ENCODE data around the gene CBR1.

The CBR1 gene

GRCh38 chr21:36096398-36097290 lies 26.8 kb downstream of the CBR1 start:
- no peak overlapping the region for H3K4me2 ChIP-seq (ENCODE audit: low read depth, low read length, poor library complexity, severe bottlenecking)
- no peaks in the 10 kb centered on the region for H3K27me3 ChIP-seq (ENCODE audit: insufficient read depth, low read length, poor library complexity, severe bottlenecking)
- H3K9me3 ChIP-seq (ENCODE audit: insufficient read depth, low read depth, low read length): peaks cover 12% of the 10 kb centered on the region; the same call in 1 of the 2 replicates
- H3K9ac ChIP-seq (ENCODE audit: low read depth, low read length, poor library complexity, severe bottlenecking): no peak overlapping the region
- no peaks in the 10 kb centered on the region for H3K4me1 ChIP-seq (ENCODE audit: insufficient read depth, low read length, poor library complexity, severe bottlenecking)
- H3K4me3 ChIP-seq (ENCODE audit: low read length, poor library complexity, severe bottlenecking): no peak overlapping the region
- H4K20me1 ChIP-seq (ENCODE audit: insufficient read depth, low read length, poor library complexity, severe bottlenecking): no peaks in the 10 kb centered on the region
- 0 out of 2 replicates have a peak overlapping the region, but pooled peaks have one; percentile 7 for H2AFZ ChIP-seq (ENCODE audit: low read length)
- no peak for TF ChIP-seq CTCF (conservative IDR thresholded peaks at IDR 0.05; ENCODE audit: low read length)
- no peak for TF ChIP-seq EZH2phosphoT487 (IDR thresholded peaks at IDR 0.05; ENCODE audit: borderline replicate concordance)
- no peaks in the 10 kb centered on the region for H3K36me3 ChIP-seq (ENCODE audit: insufficient read depth, low read length)
- no peaks in the 10 kb centered on the region for H3K79me2 ChIP-seq (ENCODE audit: insufficient read depth, low read length)
- no peaks in the 10 kb centered on the region for H3K9me2 ChIP-seq (replicated peaks; ENCODE audit: low read depth, low read length)
- no peaks in the 10 kb centered on the region for H3F3A ChIP-seq (ENCODE audit: low read depth)

GRCh38 chr21:36097427-36098181 lies 27.8 kb downstream of the CBR1 start:
- no peaks in the 10 kb centered on the region for H3K79me2 ChIP-seq (ENCODE audit: insufficient read depth, low read length)
- H4K20me1 ChIP-seq (ENCODE audit: insufficient read depth, low read length, poor library complexity, severe bottlenecking): no peaks in the 10 kb centered on the region
- H3K36me3 ChIP-seq (ENCODE audit: insufficient read depth, low read length): no peaks in the 10 kb centered on the region
- peak overlapping the region; percentile 23 for H3K4me2 ChIP-seq (ENCODE audit: low read depth, low read length, poor library complexity, severe bottlenecking)
- H3K4me1 ChIP-seq (ENCODE audit: insufficient read depth, low read length, poor library complexity, severe bottlenecking): no peaks in the 10 kb centered on the region
- no peak overlapping the region for H2AFZ ChIP-seq (ENCODE audit: low read length)
- no peaks in the 10 kb centered on the region for H3F3A ChIP-seq (ENCODE audit: low read depth)
- no peak overlapping the region for H3K4me3 ChIP-seq (ENCODE audit: low read length, poor library complexity, severe bottlenecking)
- H3K9me2 ChIP-seq (replicated peaks; ENCODE audit: low read depth, low read length): no peaks in the 10 kb centered on the region
- TF ChIP-seq EZH2phosphoT487 (IDR thresholded peaks at IDR 0.05; ENCODE audit: borderline replicate concordance) (no peak), CTCF (conservative IDR thresholded peaks at IDR 0.05; ENCODE audit: low read length) (no peak)
- H3K9ac ChIP-seq (ENCODE audit: low read depth, low read length, poor library complexity, severe bottlenecking): no peak overlapping the region
- H3K27me3 ChIP-seq (ENCODE audit: insufficient read depth, low read length, poor library complexity, severe bottlenecking): no peaks in the 10 kb centered on the region
- H3K9me3 ChIP-seq (ENCODE audit: insufficient read depth, low read depth, low read length): peaks cover 12% of the 10 kb centered on the region; the same call in 1 of the 2 replicates

- no peaks in the 10 kb centered on the region for H3K4me1 ChIP-seq (ENCODE audit: insufficient read depth, low read length, poor library complexity, severe bottlenecking)
Observed at GRCh38 chr21:36098182-36098532, 28.3 kb downstream of the CBR1 start.

More at GRCh38 chr21:36098182-36098532, 28.3 kb downstream of the CBR1 start:
- TF ChIP-seq EZH2phosphoT487 (IDR thresholded peaks at IDR 0.05; ENCODE audit: borderline replicate concordance): no peak
- TF ChIP-seq CTCF (conservative IDR thresholded peaks at IDR 0.05; ENCODE audit: low read length): no peak
- Histone ChIP-seq H3K4me3 (ENCODE audit: low read length, poor library complexity, severe bottlenecking) (no peak overlapping the region), H3K79me2 (ENCODE audit: insufficient read depth, low read length) (no peaks in the 10 kb centered on the region), H4K20me1 (ENCODE audit: insufficient read depth, low read length, poor library complexity, severe bottlenecking) (no peaks in the 10 kb centered on the region), H3K9me3 (ENCODE audit: insufficient read depth, low read depth, low read length) (peaks cover 11% of the 10 kb centered on the region; the same call in 1 of the 2 replicates), H3K36me3 (ENCODE audit: insufficient read depth, low read length) (no peaks in the 10 kb centered on the region), H3K9ac (ENCODE audit: low read depth, low read length, poor library complexity, severe bottlenecking) (no peak overlapping the region), H3K4me2 (ENCODE audit: low read depth, low read length, poor library complexity, severe bottlenecking) (no peak overlapping the region), H3K27me3 (ENCODE audit: insufficient read depth, low read length, poor library complexity, severe bottlenecking) (no peaks in the 10 kb centered on the region), H3F3A (ENCODE audit: low read depth) (no peaks in the 10 kb centered on the region), H3K9me2 (replicated peaks; ENCODE audit: low read depth, low read length) (no peaks in the 10 kb centered on the region), H2AFZ (ENCODE audit: low read length) (no peak overlapping the region)

Measured in Loucy (cell line).